H1 (cell line): ENCODE measurements around the gene MED29. TPM values are rescaled to one million over a fixed set of nuclear protein-coding genes. Genes with fewer than 3 reads are reported as not detected.

Experiments used
- CTCF ChIA-PET: fragments of 300-600 bp; sonication (Branson Sonifier 250); formaldehyde crosslinking; loops from one replicate; lab custom pipeline; 2021; ENCODE audit not compliant: partially characterized antibody; lab: Charles Lee
- POLR2A ChIA-PET: fragments of 300-600 bp; sonication (Branson Sonifier 250); formaldehyde crosslinking; loops from one replicate; lab custom pipeline; 2021; ENCODE audit warnings: inconsistent platforms; ENCODE audit not compliant: partially characterized antibody; lab: Charles Lee
- DNase-seq, 2 experiments: peaks; one replicate each; pipeline versions ENCODE4 v3.0.0 to v3.0.0-alpha.2; 2010 to 2022; ENCODE audit warnings: low spot score in 2 of 2, low read depth in 1 of 2, mixed read lengths in 1 of 2
- FAIRE-seq: peaks from 2 replicates; lab custom pipeline; 2011; peaks lifted over from hg19 to GRCh38; lab: Jason Lieb, UNC
- H2AFZ ChIP-seq: 2 replicates; pipeline ENCODE4 v1.8.1; 2012; ENCODE audit warnings: low read length, inconsistent platforms
- H2AK5ac ChIP-seq: 2 replicates; pipeline ENCODE4 v1.6.1; 2013; ENCODE audit warnings: low read depth, low read length
- H2BK120ac ChIP-seq: replicated peaks from 2 replicates; pipeline ENCODE3; 2013; ENCODE audit warnings: low read depth, low read length, inconsistent platforms
- H2BK12ac ChIP-seq: 2 replicates; pipeline ENCODE4 v1.6.1; 2013; ENCODE audit warnings: low read depth, low read length
- H2BK15ac ChIP-seq: 2 replicates; pipeline ENCODE4 v1.6.1; 2013; ENCODE audit warnings: low read length
- H2BK20ac ChIP-seq: 2 replicates; pipeline ENCODE4 v1.6.1; 2013; ENCODE audit warnings: low read length
- H2BK5ac ChIP-seq: 2 replicates; pipeline ENCODE4 v1.6.1; 2013; ENCODE audit warnings: low read depth, low read length
- H3K14ac ChIP-seq: 2 replicates; pipeline ENCODE4 v1.6.1; 2013; ENCODE audit warnings: inconsistent platforms; ENCODE audit not compliant: insufficient read length
- H3K18ac ChIP-seq: 2 replicates; pipeline ENCODE4 v1.6.1; 2013; ENCODE audit warnings: low read length; ENCODE audit errors: extremely low read depth
- H3K23ac ChIP-seq: 2 replicates; pipeline ENCODE4 v1.6.1; 2013; ENCODE audit warnings: inconsistent platforms; ENCODE audit not compliant: insufficient read length
- H3K23me2 ChIP-seq: 2 replicates; pipeline ENCODE4 v1.6.1; 2013; ENCODE audit warnings: low read depth, low read length
- H3K27ac ChIP-seq: 2 replicates; pipeline ENCODE4 v1.6.1; 2011; ENCODE audit warnings: low read depth, low read length, inconsistent platforms
- H3K27me3 ChIP-seq, 4 experiments: replicated peaks in 1 of 4; 1 replicate in 1 of 4; 2 replicates in 3 of 4; pipeline versions ENCODE4 v1.6.1 to v1.8.1; 2011 to 2013; ENCODE audit warnings: low read length in 3 of 4, mild to moderate bottlenecking in 3 of 4, inconsistent platforms in 2 of 4, mixed read lengths in 2 of 4, moderate library complexity in 1 of 4; ENCODE audit not compliant: control insufficient read depth in 3 of 4, insufficient read depth in 3 of 4; ENCODE audit errors: extremely low read depth in 1 of 4
- H3K36me3 ChIP-seq, 4 experiments: 2 replicates each; pipeline versions ENCODE4 v1.6.1 to v1.8.1; 2011 to 2013; ENCODE audit warnings: mild to moderate bottlenecking in 4 of 4, low read length in 3 of 4, moderate library complexity in 2 of 4, control low read depth in 1 of 4, inconsistent platforms in 1 of 4; ENCODE audit not compliant: insufficient read depth in 4 of 4, control insufficient read depth in 2 of 4
- H3K4ac ChIP-seq: replicated peaks from 2 replicates; pipeline ENCODE3; 2013; ENCODE audit warnings: low read length, low read depth, mixed read lengths, inconsistent platforms; ENCODE audit not compliant: insufficient read length
- H3K4me1 ChIP-seq, 4 experiments: replicated peaks in 1 of 4; 1 replicate in 1 of 4; 2 replicates in 3 of 4; pipeline versions ENCODE4 v1.6.1 to v1.8.1; 2011 to 2013; ENCODE audit warnings: low read length in 3 of 4, inconsistent platforms in 2 of 4, mixed read lengths in 1 of 4; ENCODE audit not compliant: insufficient read depth in 4 of 4, control insufficient read depth in 3 of 4
- H3K4me2 ChIP-seq, 2 experiments: 2 replicates each; pipeline versions ENCODE4 v1.6.1 to v1.8.1; 2011 to 2013; ENCODE audit warnings: low read depth in 2 of 2, low read length in 2 of 2, control low read depth in 1 of 2, inconsistent platforms in 1 of 2, mild to moderate bottlenecking in 1 of 2; ENCODE audit not compliant: insufficient read depth in 1 of 2
- H3K4me3 ChIP-seq, 4 experiments: fragments of 200-600, 300-600 bp in 1 of 4; sonication (generic), shearing (Covaris generic), sonication (Bioruptor Twin) in 1 of 4; 2 replicates each; pipeline versions ENCODE4 v1.5.1 to v1.8.1; 2011 to 2016; ENCODE audit warnings: low read length in 4 of 4, low read depth in 3 of 4, control low read depth in 2 of 4, inconsistent platforms in 2 of 4, mild to moderate bottlenecking in 2 of 4, mixed read lengths in 1 of 4, moderate library complexity in 1 of 4; ENCODE audit not compliant: insufficient read depth in 2 of 4; ENCODE audit errors: extremely low read depth in 1 of 4
- H3K56ac ChIP-seq: replicated peaks from 2 replicates; pipeline ENCODE3; 2013; ENCODE audit warnings: low read depth, mild to moderate bottlenecking, mixed read lengths, low read length, inconsistent platforms; ENCODE audit not compliant: insufficient read length
- H3K79me1 ChIP-seq: 2 replicates; pipeline ENCODE4 v1.6.1; 2013; ENCODE audit warnings: low read depth, low read length, control low read depth
- H3K79me2 ChIP-seq, 2 experiments: 2 replicates each; pipeline versions ENCODE4 v1.6.1 to v1.8.1; 2012 to 2013; ENCODE audit warnings: low read length in 2 of 2, mild to moderate bottlenecking in 2 of 2, inconsistent platforms in 1 of 2; ENCODE audit not compliant: insufficient read depth in 2 of 2, control insufficient read depth in 1 of 2
- H3K9ac ChIP-seq, 4 experiments: replicated peaks in 1 of 4; 1 replicate in 1 of 4; 2 replicates in 3 of 4; pipeline versions ENCODE4 v1.6.1 to v1.8.1; 2011 to 2013; ENCODE audit warnings: low read depth in 3 of 4, low read length in 3 of 4, control low read depth in 2 of 4, mild to moderate bottlenecking in 2 of 4, moderate library complexity in 2 of 4, inconsistent platforms in 1 of 4; ENCODE audit errors: extremely low read depth in 1 of 4
- H3K9me3 ChIP-seq, 2 experiments: 2 replicates each; pipeline versions ENCODE4 v1.6.1 to v1.8.1; 2012 to 2013; ENCODE audit warnings: mild to moderate bottlenecking in 2 of 2, moderate library complexity in 2 of 2, control low read depth in 1 of 2, inconsistent platforms in 1 of 2, low read depth in 1 of 2, low read length in 1 of 2, mixed read lengths in 1 of 2; ENCODE audit not compliant: insufficient read depth in 2 of 2
- H4K20me1 ChIP-seq, 2 experiments: replicated peaks in 1 of 2; 2 replicates each; pipeline versions ENCODE3 to v1.8.1; 2011 to 2013; ENCODE audit warnings: inconsistent platforms in 2 of 2, low read length in 2 of 2, mild to moderate bottlenecking in 1 of 2; ENCODE audit not compliant: insufficient read depth in 2 of 2, control insufficient read depth in 1 of 2
- H4K5ac ChIP-seq: 2 replicates; pipeline ENCODE4 v1.6.1; 2013; ENCODE audit warnings: low read length, low read depth, mixed read lengths, inconsistent platforms; ENCODE audit not compliant: insufficient read length
- H4K8ac ChIP-seq: 2 replicates; pipeline ENCODE4 v1.8.0; 2013; ENCODE audit warnings: mild to moderate bottlenecking, moderate library complexity, low read length, inconsistent platforms; ENCODE audit not compliant: insufficient read depth; ENCODE audit errors: extremely low read depth
- H4K91ac ChIP-seq: replicated peaks from 2 replicates; pipeline ENCODE3; 2013; ENCODE audit warnings: low read length, mixed read lengths, inconsistent platforms; ENCODE audit not compliant: insufficient read length
- ATF2 ChIP-seq: IDR thresholded peaks from 2 replicates; pipeline ENCODE4 v1.6.1; 2012; ENCODE audit warnings: low read length, inconsistent platforms
- CEBPB ChIP-seq: IDR thresholded peaks from 2 replicates; pipeline ENCODE4 v1.6.1; 2012; ENCODE audit warnings: low read depth, low read length
- CHD1 ChIP-seq: IDR thresholded peaks from 2 replicates; pipeline ENCODE4 v1.6.1; 2012; ENCODE audit warnings: low read depth, low read length, improper control_type of control experiment
- HDAC2 ChIP-seq, 2 experiments: fragments of 300-600 bp in 1 of 2; sonication (generic) in 1 of 2; IDR thresholded peaks; 2 replicates each; pipeline ENCODE4 v1.6.1; 2011 to 2012; ENCODE audit warnings: low read depth in 2 of 2, low read length in 2 of 2, mild to moderate bottlenecking in 2 of 2, moderate library complexity in 2 of 2, borderline replicate concordance in 1 of 2, inconsistent platforms in 1 of 2
- JUND ChIP-seq: IDR thresholded peaks from 2 replicates; pipeline ENCODE4 v1.6.1; 2011; ENCODE audit warnings: mild to moderate bottlenecking, improper control_type of control experiment, low read length
- RXRA ChIP-seq: IDR thresholded peaks from 2 replicates; pipeline ENCODE4 v1.6.1; 2011; ENCODE audit warnings: low read depth, mild to moderate bottlenecking, low read length, moderate library complexity; ENCODE audit not compliant: insufficient read depth
- SUZ12 ChIP-seq: fragments of 200-600 bp; sonication (generic); IDR thresholded peaks from 2 replicates; pipeline ENCODE4 v1.6.1; 2012; ENCODE audit warnings: mild to moderate bottlenecking, inconsistent platforms, low read length, moderate library complexity, mixed read lengths
- WGBS, 2 experiments: shearing (Covaris generic) in 1 of 2; methylation state at CpG; one replicate each; pipeline versions ENCODE4 v1.1.6 to v1.1.7; 2013 to 2015; ENCODE audit warnings: low lambda C conversion rate in 2 of 2, mixed read lengths in 2 of 2, inconsistent platforms in 1 of 2, low coverage in 1 of 2, missing lambda C conversion rate in 1 of 2; ENCODE audit not compliant: insufficient replicate concordance in 2 of 2, insufficient coverage in 1 of 2, insufficient read length in 1 of 2; ENCODE audit errors: extremely low coverage in 1 of 2, missing lambda C conversion rate in 1 of 2; 5-methylcytosine and 5-hydroxymethylcytosine counted together
- polyA plus RNA-seq, 7 experiments: library from polyadenylated mRNA; depleted of rRNA in 3 of 7; stranded (reverse) in 5 of 7; unstranded in 2 of 7; fragments of >200 nt in 5 of 7; fragments of 200-250 nt in 2 of 7; gene quantifications; 1 replicate in 5 of 7; 2 replicates in 1 of 7; 4 replicates in 1 of 7; pipeline versions ENCODE4 v1.2.1 to v1.2.3, GENCODE V29; 2011 to 2013; ENCODE audit warnings: missing spikeins in 2 of 7, mixed read lengths in 2 of 7
- total RNA-seq: library from RNA; stranded (reverse); fragmentation: NEBNext Ultra II Directional; extraction: Animal tissue kit (Norgen Biotek cat#: 25700); gene quantifications from 2 replicates; pipeline ENCODE4 v1.2.1, GENCODE V29; 2021
- TF ChIP-seq, protein P1 (sequence below): IDR thresholded peaks from 2 replicates; pipeline ENCODE4 v1.6.1; 2011; ENCODE audit warnings: low read depth, mild to moderate bottlenecking, low read length; ENCODE audit not compliant: insufficient read depth
- TF ChIP-seq, protein P2 (sequence below): IDR thresholded peaks from 2 replicates; pipeline ENCODE4 v1.6.1; 2012; ENCODE audit warnings: inconsistent platforms

MED29 gene
- total and polyA plus RNA-seq, 2 of the 8 experiments (the other 6 are each of a cell fraction or from before 2014, with no cell fraction given): 31.1 to 52.5 TPM

DNA sequence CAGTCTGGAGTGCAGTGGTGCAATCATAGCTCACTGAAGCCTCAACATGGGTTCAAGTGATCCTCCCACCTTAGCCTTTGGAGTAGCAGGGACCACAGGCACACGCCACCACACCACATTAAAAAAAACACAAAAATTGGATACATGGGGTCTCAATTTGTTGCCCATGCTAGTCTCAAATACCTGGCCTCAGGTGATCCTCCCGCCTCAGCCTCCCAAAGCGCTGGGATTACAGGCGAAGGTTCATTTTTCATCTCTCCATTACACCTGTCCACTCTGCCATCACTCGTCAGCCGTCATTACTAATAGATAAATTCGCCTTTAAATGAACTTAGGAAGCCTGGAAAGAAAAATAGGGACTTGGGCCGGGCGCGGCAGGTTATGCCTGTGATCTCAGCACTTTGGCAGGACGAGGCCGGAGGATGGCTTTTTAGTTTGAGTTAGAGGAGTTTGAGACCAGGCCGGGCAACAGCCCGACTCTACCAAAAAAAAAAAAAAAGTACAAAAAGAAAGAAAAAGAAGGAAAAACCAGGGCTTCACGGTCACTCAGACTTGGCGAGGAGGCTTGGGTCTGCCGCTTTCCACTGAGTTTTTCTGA, 53.5 kb downstream of the MED29 start:
- Histone ChIP-seq H3K36me3 (peaks cover 0 to 9% (median 0%) of the 10 kb centered on the region in 4 experiments; a peak in 2 of 8 replicates), H3K14ac (no peak overlapping the region), H3K56ac (peak overlapping the region; percentile 36), H3K4me3 (peak overlapping the region; percentile 80 to 94 (median 88)), H3K27ac (peak overlapping the region; percentile 79), H3K79me2 (peaks cover 15 to 46% of the 10 kb centered on the region in 2 experiments; a peak in 3 of 4 replicates), H2AFZ (no peak overlapping the region), H2AK5ac (peak overlapping the region; percentile 26; the same call in 1 of the 2 replicates), H3K23ac (no peak overlapping the region), H3K9me3 (no peaks in the 10 kb centered on the region), H3K4me2 (peak overlapping the region; percentile 89 to 99), H2BK20ac (no peak overlapping the region), H3K27me3 (no peaks in the 10 kb centered on the region), H3K9ac (peak overlapping the region; percentile 85 to 94 (median 92)), H3K79me1 (peaks cover 10% of the 10 kb centered on the region), H4K91ac (peak overlapping the region; percentile 29), H4K8ac (peak overlapping the region; percentile 85; the same call in 1 of the 2 replicates), H4K20me1 (peaks cover 10 to 12% of the 10 kb centered on the region in 2 experiments), H3K4me1 (peaks cover 0 to 3% (median under 1%) of the 10 kb centered on the region in 4 experiments; a peak in 3 of 7 replicates), H3K18ac (peak overlapping the region; percentile 64), H4K5ac (peak overlapping the region; percentile 57), H3K4ac (peak overlapping the region; percentile 59), H2BK12ac (no peak overlapping the region; the same call in 1 of the 2 replicates), H3K23me2 (peaks cover 6% of the 10 kb centered on the region; the same call in 1 of the 2 replicates), H2BK15ac (no peak overlapping the region), H2BK5ac (0 out of 2 replicates have a peak overlapping the region, but pooled peaks have one; percentile 48), H2BK120ac (no peak overlapping the region)
- TF ChIP-seq, protein P1, sequence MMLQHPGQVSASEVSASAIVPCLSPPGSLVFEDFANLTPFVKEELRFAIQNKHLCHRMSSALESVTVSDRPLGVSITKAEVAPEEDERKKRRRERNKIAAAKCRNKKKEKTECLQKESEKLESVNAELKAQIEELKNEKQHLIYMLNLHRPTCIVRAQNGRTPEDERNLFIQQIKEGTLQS: no peak
- no peak for TF ChIP-seq RXRA
- no peak for TF ChIP-seq JUND
- TF ChIP-seq ATF2: no peak
- TF ChIP-seq SUZ12: no peak
- TF ChIP-seq, protein P2, sequence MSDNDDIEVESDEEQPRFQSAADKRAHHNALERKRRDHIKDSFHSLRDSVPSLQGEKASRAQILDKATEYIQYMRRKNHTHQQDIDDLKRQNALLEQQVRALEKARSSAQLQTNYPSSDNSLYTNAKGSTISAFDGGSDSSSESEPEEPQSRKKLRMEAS: no peak
- TF ChIP-seq CEBPB: no peak
- no peak for TF ChIP-seq CHD1
- TF ChIP-seq HDAC2 (IDR thresholded peaks at IDR 0.05; ENCODE audit: borderline replicate concordance in 1 of 2, low read depth in 2 of 2, low read length in 2 of 2): no peak
- DNase-seq: no peak
- 13% methylated on average over 17 of the region's 17 CpGs; no CpG with 5 or more reads in 1 of the 2 experiments for WGBS, 2 experiments
- FAIRE-seq: no peak
- ChIA-PET POLR2A (interaction anchor here (0.6 to 47.8 kb wide), 16 partner anchors 13 to 766 kb away, joined by 3 to 1154 read pairs (median 4); partner anchors contain the start of genes MED29, PAF1, PLEKHG2 and RPS16), CTCF (interaction anchor here (2.2 kb wide), 1 partner anchor 9 kb away, joined by 5 read pairs; the partner anchor contains the start of gene RPS16)
